Neural cell (in vitro differentiated cells): ENCODE data around the gene QSOX1. TPM values are rescaled to one million over a fixed set of nuclear protein-coding genes. Genes with fewer than 3 reads are reported as not detected.
"Not testable (repeated sequence)": the region's sequence is repeated elsewhere in the genome, so short reads cannot be mapped to it uniquely, and the experiment has no call there.

ENCODE experiments used
- H2AFZ ChIP-seq: fragments of 200-600, 300-800 bp; sonication (generic), shearing (Covaris generic); 2 replicates; pipeline ENCODE4 v1.6.0; 2014; ENCODE audit warnings: low read depth, mild to moderate bottlenecking, antibody characterized with exemption, low read length, moderate library complexity
- H3F3A ChIP-seq: fragments of 200-600 bp; shearing (Covaris generic); 2 replicates; pipeline ENCODE4 v1.6.1; 2016; ENCODE audit warnings: mild to moderate bottlenecking, moderate library complexity, mixed read lengths, antibody characterized with exemption, low read length; ENCODE audit not compliant: insufficient read depth, poor library complexity, severe bottlenecking
- H3K27ac ChIP-seq: fragments of 200-600, 300-800 bp; sonication (generic), shearing (Covaris generic); 2 replicates; pipeline ENCODE4 v1.5.1; 2014; ENCODE audit warnings: mild to moderate bottlenecking, low read length, moderate library complexity
- H3K27me3 ChIP-seq: fragments of 300-800, 200-600 bp; sonication (generic), shearing (Covaris generic); 2 replicates; pipeline ENCODE4 v1.6.0; 2014; ENCODE audit warnings: mild to moderate bottlenecking, low read depth, low read length, moderate library complexity; ENCODE audit not compliant: insufficient read depth
- H3K36me3 ChIP-seq: fragments of 300-800, 200-600 bp; sonication (generic), shearing (Covaris generic); 2 replicates; pipeline ENCODE4 v1.5.1; 2014; ENCODE audit warnings: mild to moderate bottlenecking, antibody characterized with exemption, low read length, moderate library complexity; ENCODE audit not compliant: insufficient read depth
- H3K4me2 ChIP-seq: fragments of 300-800, 200-600 bp; sonication (generic), shearing (Covaris generic); 2 replicates; pipeline ENCODE4 v1.6.0; 2014; ENCODE audit warnings: mild to moderate bottlenecking, low read length
- H3K4me3 ChIP-seq: fragments of 300-800, 200-600 bp; sonication (generic), shearing (Covaris generic); 2 replicates; pipeline ENCODE4 v1.5.1; 2014; ENCODE audit warnings: mild to moderate bottlenecking, low read length, moderate library complexity
- H3K79me2 ChIP-seq: fragments of 200-600 bp; shearing (Covaris generic); replicated peaks from 2 replicates; pipeline ENCODE4 v1.6.0; 2014; ENCODE audit warnings: mild to moderate bottlenecking, low read length, moderate library complexity; ENCODE audit not compliant: insufficient read depth
- H3K9ac ChIP-seq: fragments of 300-800, 200-600 bp; sonication (generic), shearing (Covaris generic); 2 replicates; pipeline ENCODE4 v1.6.1; 2016; ENCODE audit warnings: mild to moderate bottlenecking, low read length, mixed read lengths
- H3K9me2 ChIP-seq: fragments of 200-600 bp; shearing (Covaris generic); 2 replicates; pipeline ENCODE4 v1.6.1; 2016; ENCODE audit warnings: mild to moderate bottlenecking, low read length, mixed read lengths; ENCODE audit not compliant: insufficient read depth
- H3K9me3 ChIP-seq: fragments of 200-600, 300-800 bp; sonication (generic), shearing (Covaris generic); 2 replicates; pipeline ENCODE4 v1.6.1; 2016; ENCODE audit warnings: mild to moderate bottlenecking, mixed run types, low read length, moderate library complexity, mixed read lengths
- H4K20me1 ChIP-seq: fragments of 200-600 bp; shearing (Covaris generic); 2 replicates; pipeline ENCODE4 v1.6.1; 2016; ENCODE audit warnings: mild to moderate bottlenecking, mixed run types; ENCODE audit not compliant: insufficient read depth
- CTCF ChIP-seq: fragments of 450-650 bp; IDR thresholded peaks from 2 replicates; pipeline ENCODE4 v1.5.1; 2014; ENCODE audit warnings: antibody characterized with exemption, mild to moderate bottlenecking, moderate library complexity; ENCODE audit not compliant: poor library complexity, severe bottlenecking
- EP300 ChIP-seq: fragments of 450-650 bp; conservative IDR thresholded peaks from 2 replicates; pipeline ENCODE4 v1.6.1; 2014; ENCODE audit warnings: antibody characterized with exemption, mild to moderate bottlenecking, moderate library complexity; ENCODE audit not compliant: poor library complexity, severe bottlenecking
- MXI1 ChIP-seq: fragments of 450-650 bp; conservative IDR thresholded peaks from 2 replicates; pipeline ENCODE4 v1.6.1; 2014; ENCODE audit warnings: antibody characterized with exemption, mild to moderate bottlenecking; ENCODE audit not compliant: poor library complexity, severe bottlenecking
- POLR2AphosphoS5 ChIP-seq: IDR thresholded peaks from 2 replicates; pipeline ENCODE4 v1.6.1; 2012
- RAD21 ChIP-seq: fragments of 450-650 bp; conservative IDR thresholded peaks from 2 replicates; pipeline ENCODE4 v1.6.1; 2014; ENCODE audit warnings: antibody characterized with exemption, mild to moderate bottlenecking, moderate library complexity
- REST ChIP-seq: IDR thresholded peaks from 2 replicates; pipeline ENCODE4 v1.6.1; 2012; ENCODE audit warnings: borderline replicate concordance
- SMC3 ChIP-seq: fragments of 450-650 bp; conservative IDR thresholded peaks from 2 replicates; pipeline ENCODE4 v1.6.1; 2014; ENCODE audit warnings: antibody characterized with exemption, mild to moderate bottlenecking, moderate library complexity; ENCODE audit not compliant: poor library complexity
- TAF1 ChIP-seq: IDR thresholded peaks from 2 replicates; pipeline ENCODE4 v1.6.1; 2012; ENCODE audit warnings: low read depth
- polyA plus RNA-seq: library from polyadenylated mRNA; depleted of rRNA; stranded (reverse); fragments of >200 nt; gene quantifications from 2 replicates; pipeline ENCODE4 v1.2.3, GENCODE V29; 2014

Gene QSOX1
- polyA plus RNA-seq, 1 donor from 2014 or later: 49.8 TPM

DNA sequence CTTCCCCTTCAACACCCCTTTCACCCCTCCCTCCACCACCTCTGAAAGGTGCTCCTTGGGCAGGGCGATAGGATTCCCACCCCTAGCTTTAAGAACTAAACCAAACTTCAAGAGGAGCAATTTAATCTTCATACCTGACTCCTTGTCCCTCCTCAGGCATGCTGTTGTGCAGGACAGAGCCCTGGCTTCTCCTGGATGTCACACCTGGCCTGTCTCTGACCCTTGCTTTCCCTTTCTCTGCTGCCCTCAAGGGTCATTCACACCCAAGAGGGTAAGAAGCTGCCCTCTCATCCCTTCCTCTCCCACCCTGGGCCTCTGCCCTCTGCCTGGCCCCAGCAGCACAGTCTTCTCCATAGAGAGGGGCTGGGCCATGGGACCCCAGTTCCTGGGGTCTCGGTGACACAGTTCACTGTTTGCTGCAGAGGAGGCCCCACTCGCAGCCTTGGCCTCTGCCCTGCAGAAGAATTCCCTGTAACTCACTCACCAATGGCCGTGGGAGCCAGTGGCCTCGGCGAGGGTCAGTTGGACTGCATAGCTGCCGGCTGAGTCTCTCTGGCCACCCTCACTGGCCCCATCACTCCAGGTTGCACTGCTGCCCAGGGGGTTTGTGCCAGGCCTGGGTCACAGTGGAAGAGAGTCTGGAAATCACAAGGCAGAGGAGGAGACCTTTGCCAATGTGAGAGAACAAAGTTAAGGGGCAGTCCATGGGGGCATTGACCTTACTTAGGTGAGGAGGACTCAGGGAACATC lies 47.0 kb downstream of the QSOX1 start:
- H3K27me3 ChIP-seq: no peaks in the 10 kb centered on the region
- no peaks in the 10 kb centered on the region for H3K9me2 ChIP-seq
- H3K9me3 ChIP-seq: no peaks in the 10 kb centered on the region
- no peak for TF ChIP-seq SMC3
- TF ChIP-seq POLR2AphosphoS5: no peak
- no peak for TF ChIP-seq MXI1
- TF ChIP-seq TAF1: no peak
- TF ChIP-seq EP300: no peak
- no peak for TF ChIP-seq REST
- TF ChIP-seq RAD21: no peak
- TF ChIP-seq CTCF: no peak
- H4K20me1 ChIP-seq: no peaks in the 10 kb centered on the region
- H3K4me2 ChIP-seq: no peak overlapping the region
- H3K36me3 ChIP-seq: no peaks in the 10 kb centered on the region
- H3K27ac ChIP-seq: no peak overlapping the region
- no peak overlapping the region for H3K9ac ChIP-seq
- H3K79me2 ChIP-seq: no peaks in the 10 kb centered on the region
- no peak overlapping the region for H2AFZ ChIP-seq
- no peaks in the 10 kb centered on the region for H3F3A ChIP-seq
- no peak overlapping the region for H3K4me3 ChIP-seq

GRCh38 chr1:180202588-180202987 lies 47.9 kb downstream of the QSOX1 start:
- H2AFZ ChIP-seq, H3K4me2 ChIP-seq, H3K4me3 ChIP-seq, H3F3A ChIP-seq, H3K79me2 ChIP-seq, H3K27ac ChIP-seq, H3K9me2 ChIP-seq, H4K20me1 ChIP-seq, H3K36me3 ChIP-seq, H3K27me3 ChIP-seq, H3K9me3 ChIP-seq, H3K9ac ChIP-seq: not testable (repeated sequence)

- Histone ChIP-seq H3K4me3 (no peak overlapping the region), H3K36me3 (no peaks in the 10 kb centered on the region), H3F3A (no peaks in the 10 kb centered on the region), H3K9me3 (no peaks in the 10 kb centered on the region), H3K27ac (no peak overlapping the region), H3K79me2 (no peaks in the 10 kb centered on the region), H2AFZ (no peak overlapping the region), H3K9ac (no peak overlapping the region), H3K4me2 (no peak overlapping the region), H3K27me3 (no peaks in the 10 kb centered on the region), H4K20me1 (no peaks in the 10 kb centered on the region), H3K9me2 (no peaks in the 10 kb centered on the region)
- TF ChIP-seq TAF1: no peak
- TF ChIP-seq EP300: no peak
- TF ChIP-seq REST: no peak
- TF ChIP-seq POLR2AphosphoS5: no peak
- no peak for TF ChIP-seq CTCF
- no peak for TF ChIP-seq RAD21
Measured at GRCh38 chr1:180204231-180204630, 49.6 kb downstream of the QSOX1 start.
